GM15510 (cell line): Measurements from ENCODE around the gene WDR45B.

ENCODE experiments used
- POLR2A ChIP-seq: IDR thresholded peaks from 3 replicates; pipeline ENCODE4 v1.6.1; 2011; ENCODE audit warnings: borderline replicate concordance; ENCODE audit not compliant: insufficient read length; ENCODE audit errors: extremely low read depth

The WDR45B gene

GRCh38 chr17:82684228-82684841, 36.1 kb upstream of the WDR45B start:
- TF ChIP-seq POLR2A: no peak

GRCh38 chr17:82683534-82683933, 35.3 kb upstream of the WDR45B start:
- TF ChIP-seq POLR2A: no peak

GRCh38 chr17:82681547-82681946, 33.3 kb upstream of the WDR45B start:
- TF ChIP-seq POLR2A: no peak

- TF ChIP-seq POLR2A: no peak
Measured at GRCh38 chr17:82679586-82680465, 31.6 kb upstream of the WDR45B start.

GRCh38 chr17:82678265-82678891, 30.1 kb upstream of the WDR45B start:
- no peak for TF ChIP-seq POLR2A

- TF ChIP-seq POLR2A: no peak
Measured at GRCh38 chr17:82677353-82677925, 29.2 kb upstream of the WDR45B start.

- no peak for TF ChIP-seq POLR2A
Measured at GRCh38 chr17:82675476-82676245, 27.4 kb upstream of the WDR45B start.

- no peak for TF ChIP-seq POLR2A
Measured at GRCh38 chr17:82674656-82675475, 26.6 kb upstream of the WDR45B start.

- TF ChIP-seq POLR2A: no peak
Measured at GRCh38 chr17:82670661-82671450, 22.6 kb upstream of the WDR45B start.

- TF ChIP-seq POLR2A: no peak
Measured at GRCh38 chr17:82668631-82669099, 20.4 kb upstream of the WDR45B start.

GRCh38 chr17:82668024-82668630, 19.9 kb upstream of the WDR45B start:
- TF ChIP-seq POLR2A: no peak

- no peak for TF ChIP-seq POLR2A
Measured at GRCh38 chr17:82667668-82668000, 19.4 kb upstream of the WDR45B start.

GRCh38 chr17:82666931-82667667, 18.9 kb upstream of the WDR45B start:
- no peak for TF ChIP-seq POLR2A

GRCh38 chr17:82665891-82666290, 17.6 kb upstream of the WDR45B start:
- no peak for TF ChIP-seq POLR2A
